Activated CD8-positive, alpha-beta T cell treated with anti-CD3 and anti-CD28 coated beads for 36 hours (primary cell): ENCODE data around the gene TNNT3. TPM values are rescaled to one million over a fixed set of nuclear protein-coding genes. Genes with fewer than 3 reads are reported as not detected.
A peak's percentile ranks its signal among the peaks of the same experiment; 100 is the strongest.

ENCODE experiments used
- ATAC-seq: fragments of 200-7000 bp; cut with Tn5 transposase; one replicate; pipeline ENCODE4 v1.10.0; 2021; ENCODE audit warnings: mild to moderate bottlenecking, moderate library complexity
- CTCF ChIA-PET: fragments of 350-600 bp; sonication (Branson Sonifier 250); formaldehyde crosslinking; loops from one replicate; lab custom pipeline; 2021; ENCODE audit warnings: antibody characterized with exemption; lab: Charles Lee
- POLR2A ChIA-PET: fragments of 350-600 bp; sonication (Branson Sonifier 250); formaldehyde crosslinking; loops from one replicate; lab custom pipeline; 2021; ENCODE audit warnings: antibody characterized with exemption; lab: Charles Lee
- DNase-seq: peaks from one replicate; pipeline ENCODE4 v3.0.0-alpha.2; 2020
- H3K27ac Mint-ChIP-seq: one replicate; pipeline ENCODE4 v1.8.0; 2021; ENCODE audit warnings: mild to moderate bottlenecking, mixed read lengths
- H3K27me3 Mint-ChIP-seq: one replicate; pipeline ENCODE4 v1.8.0; 2021; ENCODE audit warnings: mixed read lengths
- H3K36me3 Mint-ChIP-seq: one replicate; pipeline ENCODE4 v1.8.0; 2021; ENCODE audit warnings: low read depth, mixed read lengths
- H3K4me1 Mint-ChIP-seq: one replicate; pipeline ENCODE4 v1.8.0; 2021; ENCODE audit warnings: low read depth, mixed read lengths
- H3K4me3 Mint-ChIP-seq: one replicate; pipeline ENCODE4 v1.8.0; 2021; ENCODE audit warnings: mild to moderate bottlenecking, moderate library complexity, mixed read lengths
- H3K9me3 Mint-ChIP-seq: one replicate; pipeline ENCODE4 v1.8.0; 2021; ENCODE audit warnings: mixed read lengths
- CTCF ChIP-seq: fragments of 200-600 bp; IDR thresholded peaks from one replicate; pipeline ENCODE4 v1.8.0; 2022; ENCODE audit warnings: antibody characterized with exemption, mild to moderate bottlenecking
- intact Hi-C: fragments of 100-400 bp; cut with micrococcal nuclease; formaldehyde crosslinking; loops from one replicate; pipeline ENCODE4 v1.10.0; 2022
- total RNA-seq, 2 experiments: library from RNA; stranded (reverse); gene quantifications; one replicate each; pipeline ENCODE4 v1.2.3, GENCODE V29; 2021

The TNNT3 gene
- total RNA-seq, 2 experiments from 2014 or later: 4.9 to 5.4 TPM

GRCh38 chr11:1889941-1890855 is 29.3 kb upstream of the TNNT3 start:
- intact Hi-C loops: loop anchor here (10.0 kb wide), 1 partner anchor 265 kb away; no protein-coding TSS in a partner anchor
- ChIA-PET POLR2A (interaction anchor here (0.6 to 5.7 kb wide), 18 partner anchors 9 to 128 kb away, joined by 3 to 81 read pairs (median 3); partner anchors contain the start of genes LSP1, MRPL23, SYT8 and TNNI2), CTCF (interaction anchor here (1.6 to 2.7 kb wide), 8 partner anchors 8 to 197 kb away, joined by 4 to 17 read pairs (median 8); no protein-coding TSS in a partner anchor)
- Mint-ChIP-seq H3K4me3 (peak overlapping the region; percentile 83), H3K27me3 (no peaks in the 10 kb centered on the region), H3K4me1 (peaks cover 37% of the 10 kb centered on the region), H3K36me3 (peaks cover 42% of the 10 kb centered on the region), H3K9me3 (peaks cover 3% of the 10 kb centered on the region), H3K27ac (peak overlapping the region; percentile 87)
- peak; percentile 32 for ATAC-seq
- peak; percentile 56 for DNase-seq
- no peak for TF ChIP-seq CTCF

- Mint-ChIP-seq H3K4me3 (peak overlapping the region; percentile 83), H3K27me3 (no peaks in the 10 kb centered on the region), H3K36me3 (peaks cover 42% of the 10 kb centered on the region), H3K9me3 (peaks cover 3% of the 10 kb centered on the region), H3K27ac (peak overlapping the region; percentile 87), H3K4me1 (peaks cover 37% of the 10 kb centered on the region)
- no peak for TF ChIP-seq CTCF
- ChIA-PET CTCF (interaction anchor here (1.6 to 2.7 kb wide), 8 partner anchors 9 to 198 kb away, joined by 4 to 17 read pairs (median 8); no protein-coding TSS in a partner anchor), POLR2A (interaction anchor here (0.7 to 5.7 kb wide), 13 partner anchors 9 to 127 kb away, joined by 3 to 81 read pairs (median 4); partner anchors contain the start of genes LSP1, MRPL23, TNNI2 and TNNT3)
- DNase-seq: peak; percentile 48
- peak; percentile 1 for ATAC-seq
- intact Hi-C loops: no loop called here
These were observed 28.4 kb upstream of the TNNT3 start for GRCh38 chr11:1890856-1891830.

GRCh38 chr11:1891831-1892115 is 27.7 kb upstream of the TNNT3 start, which contains the start of gene PRR33:
TSS of gene PRR33 (minus strand) at chr11:1891895. CDS start at chr11:1890584, 1,311 bp downstream.
- DNase-seq (no peak), ATAC-seq (no peak)
- peaks cover 3% of the 10 kb centered on the region for H3K9me3 Mint-ChIP-seq
- H3K27ac Mint-ChIP-seq: peak within 1 kb of the TSS; percentile 87
- peaks cover 3% of the 10 kb centered on the region for H3K27me3 Mint-ChIP-seq
- peaks cover 37% of the 10 kb centered on the region for H3K4me1 Mint-ChIP-seq
- POLR2A ChIA-PET: interaction anchor here (0.8 to 5.7 kb wide), 10 partner anchors 9 to 74 kb away, joined by 3 to 81 read pairs (median 7); partner anchors contain the start of genes LSP1, MRPL23 and TNNT3
- CTCF ChIA-PET: interaction anchor here (1.6 to 2.7 kb wide), 6 partner anchors 9 to 110 kb away, joined by 5 to 17 read pairs (median 10); no protein-coding TSS in a partner anchor
- peaks cover 42% of the 10 kb centered on the region for H3K36me3 Mint-ChIP-seq
- intact Hi-C loops: no loop called here
- H3K4me3 Mint-ChIP-seq: peak within 1 kb of the TSS; percentile 83
- no peak for TF ChIP-seq CTCF

- no peak overlapping the region for H3K27ac Mint-ChIP-seq
- ChIA-PET CTCF (interaction anchor here (2.0 to 2.7 kb wide), 3 partner anchors 10 to 110 kb away, joined by 12 to 17 read pairs (median 12); no protein-coding TSS in a partner anchor), POLR2A (interaction anchor here (0.8 to 5.7 kb wide), 6 partner anchors 10 to 55 kb away, joined by 4 to 81 read pairs (median 18); partner anchors contain the start of genes LSP1, MRPL23 and TNNT3)
- DNase-seq (no peak), ATAC-seq (no peak)
- peak overlapping the region; percentile 83 for H3K4me3 Mint-ChIP-seq
- intact Hi-C loops: no loop called here
- TF ChIP-seq CTCF: no peak
- peaks cover 7% of the 10 kb centered on the region for H3K27me3 Mint-ChIP-seq
- H3K9me3 Mint-ChIP-seq: peaks cover 3% of the 10 kb centered on the region
- peaks cover 40% of the 10 kb centered on the region for H3K4me1 Mint-ChIP-seq
- H3K36me3 Mint-ChIP-seq: peaks cover 42% of the 10 kb centered on the region
These were observed 27.4 kb upstream of the TNNT3 start for GRCh38 chr11:1892116-1892515.
